Measurements from ENCODE around the gene CYP4F8.

The CYP4F8 gene

GRCh38 chr19:15652559-15653278 is 37.7 kb downstream of the CYP4F8 start:
- H3K36me3 ChIP-seq (ENCODE audit: control insufficient read depth, insufficient read depth, low read length), result no peaks in the 10 kb centered on the region
- H3K4me3 ChIP-seq (replicated peaks; ENCODE audit: low read depth, low read length), result no peak overlapping the region
- no peak for TF ChIP-seq CTCF (IDR thresholded peaks at IDR 0.05; ENCODE audit: insufficient read depth, low read length, poor library complexity, severe bottlenecking)
- no peaks in the 10 kb centered on the region for H3K27me3 ChIP-seq (replicated peaks; ENCODE audit: control insufficient read depth, insufficient read depth, low read length)
- DNase-seq (ENCODE audit: extremely low read depth, insufficient read length), result no peak

DNA sequence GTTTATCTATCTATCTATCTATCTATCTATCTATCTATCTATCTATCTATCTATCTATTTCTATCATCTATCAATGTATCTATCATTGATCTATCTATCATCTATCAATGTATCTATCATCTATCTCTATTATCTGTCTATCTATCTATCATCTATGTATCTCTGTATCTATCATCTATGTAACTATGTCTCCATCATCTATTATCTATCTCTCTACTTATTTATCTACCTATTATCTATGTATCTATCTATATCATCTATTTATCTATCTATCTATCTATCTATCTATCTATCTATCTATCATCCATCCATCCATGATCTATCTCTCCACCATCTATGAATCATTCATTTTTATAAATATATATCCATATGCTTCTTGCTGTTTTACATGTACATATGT is 41.4 kb downstream of the CYP4F8 start:
- no peak for DNase-seq (ENCODE audit: extremely low read depth, insufficient read length)
- Histone ChIP-seq H3K4me3 (replicated peaks; ENCODE audit: low read depth, low read length) (no peak overlapping the region), H3K27me3 (replicated peaks; ENCODE audit: control insufficient read depth, insufficient read depth, low read length) (no peaks in the 10 kb centered on the region), H3K36me3 (ENCODE audit: control insufficient read depth, insufficient read depth, low read length) (no peaks in the 10 kb centered on the region)
- no peak for TF ChIP-seq CTCF (IDR thresholded peaks at IDR 0.05; ENCODE audit: insufficient read depth, low read length, poor library complexity, severe bottlenecking)

GRCh38 chr19:15663247-15663646 is 48.2 kb downstream of the CYP4F8 start:
- Histone ChIP-seq H3K27me3 (replicated peaks; ENCODE audit: control insufficient read depth, insufficient read depth, low read length) (no peaks in the 10 kb centered on the region; the same call in 1 of the 2 replicates), H3K4me3 (replicated peaks; ENCODE audit: low read depth, low read length) (no peak overlapping the region), H3K36me3 (ENCODE audit: control insufficient read depth, insufficient read depth, low read length) (no peaks in the 10 kb centered on the region)
- no peak for TF ChIP-seq CTCF (IDR thresholded peaks at IDR 0.05; ENCODE audit: insufficient read depth, low read length, poor library complexity, severe bottlenecking)
- DNase-seq (ENCODE audit: extremely low read depth, insufficient read length), result no peak

- Histone ChIP-seq H3K4me3 (replicated peaks; ENCODE audit: low read depth, low read length) (no peak overlapping the region), H3K36me3 (ENCODE audit: control insufficient read depth, insufficient read depth, low read length) (no peaks in the 10 kb centered on the region), H3K27me3 (replicated peaks; ENCODE audit: control insufficient read depth, insufficient read depth, low read length) (no peaks in the 10 kb centered on the region; the same call in 1 of the 2 replicates)
- no peak for TF ChIP-seq CTCF (IDR thresholded peaks at IDR 0.05; ENCODE audit: insufficient read depth, low read length, poor library complexity, severe bottlenecking)
- no peak for DNase-seq (ENCODE audit: extremely low read depth, insufficient read length)
These were observed 51.2 kb downstream of the CYP4F8 start for GRCh38 chr19:15666186-15666585.

DNA sequence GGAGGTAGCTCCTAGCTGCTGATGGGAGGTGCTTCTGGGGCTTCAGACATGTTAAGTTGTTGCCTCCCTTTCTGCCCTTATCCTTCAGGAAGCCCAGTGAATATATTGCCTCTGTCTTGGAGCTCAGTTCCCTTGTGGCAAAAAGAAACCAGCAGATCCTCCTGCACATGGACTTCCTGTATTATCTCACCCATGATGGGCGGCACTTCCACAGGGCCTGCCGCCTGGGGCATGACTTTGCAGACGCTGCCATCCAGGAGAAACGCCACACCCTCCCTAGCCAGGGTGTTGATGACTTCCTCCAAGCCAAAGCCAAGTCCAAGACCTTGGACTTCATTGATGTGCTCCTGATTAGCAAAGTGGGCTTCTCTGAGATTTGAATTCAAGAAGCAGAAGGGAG is 51.9 kb downstream of the CYP4F8 start:
- no peaks in the 10 kb centered on the region for H3K36me3 ChIP-seq (ENCODE audit: control insufficient read depth, insufficient read depth, low read length)
- no peaks in the 10 kb centered on the region; the same call in 1 of the 2 replicates for H3K27me3 ChIP-seq (replicated peaks; ENCODE audit: control insufficient read depth, insufficient read depth, low read length)
- DNase-seq (ENCODE audit: extremely low read depth, insufficient read length), result no peak
- no peak overlapping the region for H3K4me3 ChIP-seq (replicated peaks; ENCODE audit: low read depth, low read length)
- no peak for TF ChIP-seq CTCF (IDR thresholded peaks at IDR 0.05; ENCODE audit: insufficient read depth, low read length, poor library complexity, severe bottlenecking)

All from GM06990 (cell line).